ENCODE data around the gene WIPF3. TPM values are rescaled to one million over a fixed set of nuclear protein-coding genes. Genes with fewer than 3 reads are reported as not detected.

The WIPF3 gene
- total RNA-seq, 1 experiment from 2014 or later, result 11.6 TPM

- H3K9me3 Mint-ChIP-seq, result peaks cover 9 to 10% of the 10 kb centered on the region in 2 experiments
- H4K20me1 ChIP-seq (ENCODE audit: control insufficient read depth, insufficient read depth, insufficient read length), result no peaks in the 10 kb centered on the region
- DNase-seq, result no peak
Measured at GRCh38 chr7:29831705-29832104, 25.4 kb downstream of the WIPF3 start.

More at GRCh38 chr7:29831705-29832104, 25.4 kb downstream of the WIPF3 start:
- Histone ChIP-seq H3K18ac (ENCODE audit: insufficient read length, low read depth, low read length) (no peak overlapping the region), H4K8ac (replicated peaks; ENCODE audit: insufficient read length, low read depth, low read length) (no peak overlapping the region), H2BK5ac (ENCODE audit: insufficient read length, low read length) (no peak overlapping the region), H3K56ac (ENCODE audit: insufficient read length, low read depth, low read length) (no peak overlapping the region), H3K27ac (ENCODE audit: insufficient read length, low read depth, low read length) (no peak overlapping the region), H3T11ph (ENCODE audit: low read length) (no peak overlapping the region), H3K9me3 (ENCODE audit: control insufficient read depth, low read depth, low read length) (peaks cover 4% of the 10 kb centered on the region), H3K23me2 (ENCODE audit: insufficient read length, low read depth, low read length, poor library complexity, severe bottlenecking) (no peaks in the 10 kb centered on the region), H2BK12ac (ENCODE audit: insufficient read length, low read depth, low read length) (no peak overlapping the region), H3K23ac (ENCODE audit: insufficient read length, low read depth, low read length) (no peak overlapping the region), H3K14ac (ENCODE audit: insufficient read depth, low read length) (no peak overlapping the region), H3K4me1 (ENCODE audit: insufficient read depth, low read length) (no peaks in the 10 kb centered on the region), H3K79me1 (ENCODE audit: insufficient read depth, low read depth, low read length, poor library complexity, severe bottlenecking) (no peaks in the 10 kb centered on the region), H2BK15ac (ENCODE audit: low read depth, low read length) (no peak overlapping the region), H3K79me2 (ENCODE audit: insufficient read depth, low read length) (no peaks in the 10 kb centered on the region), H3K9ac (ENCODE audit: extremely low read depth, insufficient read length, low read length) (no peak overlapping the region), H4K5ac (ENCODE audit: insufficient read length, low read depth, low read length) (no peak overlapping the region), H3K27me3 (ENCODE audit: insufficient read depth, low read length) (no peaks in the 10 kb centered on the region), H3K4me2 (ENCODE audit: insufficient read depth, insufficient read length, low read length) (no peak overlapping the region), H3K4ac (ENCODE audit: low read depth, low read length) (no peak overlapping the region), H2BK120ac (ENCODE audit: low read depth, low read length, poor library complexity, severe bottlenecking) (no peak overlapping the region), H2AFZ (ENCODE audit: low read length) (no peak overlapping the region), H2AK5ac (ENCODE audit: insufficient read length, low read length) (no peak overlapping the region), H2BK20ac (ENCODE audit: low read depth, low read length, poor library complexity, severe bottlenecking) (no peak overlapping the region), H4K91ac (ENCODE audit: insufficient read length, low read depth, low read length) (no peak overlapping the region)
- no CpG with 5 or more reads among the region's 6 CpGs for WGBS (ENCODE audit: extremely low coverage, insufficient read length, low lambda C conversion rate)
- peaks cover 3 to 7% (median 3%) of the 10 kb centered on the region in 3 experiments; a peak in 5 of 7 replicates for H3K36me3 Mint-ChIP-seq (ENCODE audit: insufficient read depth in 1 of 3, low read depth in 3 of 3)
- no peak for TF ChIP-seq CTCF (conservative IDR thresholded peaks at IDR 0.05)
- no peak overlapping the region for H3K27ac Mint-ChIP-seq
- no peaks in the 10 kb centered on the region; the same call in none of the 2 replicates for H3K27me3 Mint-ChIP-seq (ENCODE audit: low read depth)
- H3K4me1 Mint-ChIP-seq, result no peaks in the 10 kb centered on the region
- no peak overlapping the region for H3K4me3 Mint-ChIP-seq

Measured in H9 (cell line).